ENCODE measurements around the gene LRP8. TPM values are rescaled to one million over a fixed set of nuclear protein-coding genes. Genes with fewer than 3 reads are reported as not detected.

LRP8 gene
- 51.2 and 55.1 TPM in 2 replicates for total RNA-seq

DNA sequence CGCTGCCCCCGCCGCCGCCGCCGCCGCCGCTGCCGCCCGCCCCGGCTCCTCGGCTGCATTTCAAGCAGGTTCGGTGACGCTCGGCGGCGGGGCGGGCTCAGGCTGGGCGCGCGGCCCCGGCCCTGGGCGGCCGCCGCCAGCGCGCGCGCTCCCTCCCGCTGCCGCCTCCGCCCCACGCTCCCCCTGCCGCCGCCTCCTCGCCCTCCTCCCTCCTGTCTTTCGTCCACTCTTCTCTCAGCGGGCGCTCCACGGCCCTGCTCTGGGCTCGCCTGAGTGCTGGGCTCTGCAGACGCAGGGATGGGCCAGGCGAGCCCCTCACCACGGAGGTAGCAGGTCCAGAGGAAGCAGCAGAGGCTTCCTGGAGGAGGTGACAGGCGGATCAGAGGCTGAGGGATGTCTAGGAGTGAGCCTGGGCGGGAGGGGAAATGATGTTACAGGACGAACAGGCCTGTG, at the start of gene LRP8:
TSS of gene LRP8 (minus strand) at position 62 of the 453 bp plus-strand sequence. CDS start 158 bp downstream, outside the sequence.

DNA sequence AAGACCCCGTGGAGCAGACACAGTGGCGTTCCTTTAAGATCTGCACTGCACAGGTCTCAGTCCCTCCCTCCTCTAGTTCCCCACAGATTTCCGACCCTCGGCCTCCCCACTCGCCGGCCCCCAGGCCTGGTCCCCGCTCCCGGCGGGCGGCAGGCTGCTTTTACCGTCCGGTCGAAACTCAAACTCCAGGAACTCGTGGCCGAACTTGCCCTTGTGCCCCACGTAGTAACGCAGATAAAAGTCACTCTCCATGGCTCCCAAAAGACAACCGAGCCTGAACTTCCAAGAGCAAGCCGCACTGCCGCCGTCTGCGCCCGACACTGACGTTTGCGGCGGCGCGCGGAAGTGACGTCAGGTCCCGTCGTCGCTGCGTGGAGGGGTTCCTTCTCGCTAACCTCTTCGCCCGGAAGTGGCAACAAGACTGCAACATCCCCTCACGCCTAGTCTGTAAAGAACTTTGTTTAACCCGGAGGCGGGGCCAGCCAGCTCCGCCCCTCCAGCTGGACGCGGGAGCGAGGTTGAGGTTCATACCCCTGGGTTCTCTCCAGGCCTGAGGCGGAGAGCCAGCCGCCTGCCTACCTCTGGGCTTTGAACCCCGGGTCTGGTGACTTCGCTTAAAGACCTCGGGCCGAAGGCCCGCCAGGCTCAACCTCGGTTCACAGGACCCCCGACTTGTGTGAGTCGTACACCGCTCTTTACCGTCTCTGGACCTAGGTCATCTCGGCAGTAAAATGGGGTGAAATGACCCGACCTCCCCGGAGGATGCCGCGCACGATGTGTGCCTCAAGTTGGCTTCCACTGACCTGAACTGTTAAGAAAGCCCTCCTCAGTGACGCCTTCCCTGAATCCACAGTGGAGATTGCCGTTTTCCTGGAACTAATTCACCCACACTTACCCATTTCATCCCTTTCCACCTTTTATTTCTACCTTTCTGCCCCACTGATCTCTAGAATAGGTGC, 89.4 kb downstream of the LRP8 start, which contains the start of gene MAGOH:
TSS of gene MAGOH (minus strand) at position 322 of the 959 bp plus-strand sequence. CDS start at position 252, 70 bp downstream.

DNA sequence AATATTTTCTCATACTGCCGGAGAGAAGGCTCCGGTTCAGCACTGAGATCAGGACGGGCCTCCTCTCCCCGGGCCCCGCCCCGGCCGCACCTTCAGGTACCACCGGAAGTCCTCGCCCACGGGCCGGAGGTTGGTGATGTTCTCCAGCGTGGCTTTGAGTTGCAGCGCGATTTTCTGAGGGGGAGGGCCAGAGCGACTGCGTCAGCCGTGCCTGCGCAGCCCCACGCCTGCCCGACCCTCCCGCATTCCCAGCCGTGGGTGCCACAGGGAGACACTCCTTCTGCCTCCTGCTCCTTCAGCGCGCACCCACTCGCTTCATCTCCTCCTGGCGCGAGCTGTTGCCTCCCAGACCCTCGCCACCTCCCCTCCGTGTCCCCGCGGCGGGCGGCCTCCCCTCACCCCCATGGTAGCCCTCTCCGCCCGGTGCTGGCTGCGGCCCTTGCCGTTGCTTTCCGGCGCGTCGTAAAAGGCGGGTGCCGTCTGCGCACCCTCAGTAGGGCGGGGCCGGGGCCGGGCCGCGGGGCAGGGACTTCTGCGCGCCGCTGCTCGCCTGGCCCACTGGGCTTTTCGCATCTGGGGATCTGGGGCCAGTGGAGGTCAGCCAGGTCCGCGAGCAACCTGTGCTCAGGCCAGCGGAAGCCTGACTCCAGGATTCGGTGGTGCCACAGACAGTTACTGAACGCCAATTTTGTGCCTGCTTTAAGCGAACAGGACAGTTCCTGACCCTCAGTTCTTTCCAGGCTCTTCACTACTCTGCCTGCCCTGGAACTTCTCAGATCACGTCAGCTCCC, 107.5 kb downstream of the LRP8 start, which contains the start of gene CZIB:
TSS of gene CZIB (minus strand) at position 464 of the 791 bp plus-strand sequence. CDS start at position 405, 59 bp downstream.

DNA sequence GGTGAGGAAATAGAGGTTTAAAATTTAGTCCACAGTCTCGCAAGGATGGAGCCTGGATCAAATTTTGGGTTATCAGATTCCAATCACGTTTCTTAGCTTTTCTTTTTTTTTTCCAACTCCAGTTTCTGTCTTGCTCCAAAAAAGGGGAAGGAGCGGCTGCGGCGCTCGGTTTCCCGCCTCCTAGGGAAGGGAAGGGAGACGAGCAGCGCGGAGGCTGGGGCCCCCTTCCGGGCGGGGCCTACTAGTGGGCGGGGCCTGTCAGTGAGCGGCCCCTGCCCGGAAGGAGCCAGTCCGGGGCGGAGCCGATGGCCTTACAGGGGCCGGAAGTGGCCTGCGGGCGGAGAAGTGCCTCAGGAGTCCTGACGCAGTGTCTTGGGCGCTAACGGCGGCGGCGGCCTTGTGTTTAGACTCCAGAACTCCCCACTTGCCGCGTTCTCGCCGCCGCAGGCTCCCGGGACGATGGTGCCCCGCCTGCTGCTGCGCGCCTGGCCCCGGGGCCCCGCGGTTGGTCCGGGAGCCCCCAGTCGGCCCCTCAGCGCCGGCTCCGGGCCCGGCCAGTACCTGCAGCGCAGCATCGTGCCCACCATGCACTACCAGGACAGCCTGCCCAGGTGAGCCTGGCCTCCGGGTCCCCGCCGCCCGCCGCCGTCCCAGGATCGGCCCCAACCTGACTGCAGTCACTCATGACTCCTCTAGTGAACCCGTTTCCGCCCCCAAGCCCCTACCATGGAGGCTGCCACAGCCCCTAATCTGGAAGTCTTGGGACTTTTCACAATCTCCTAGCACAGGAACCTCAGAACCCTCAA, 131.2 kb downstream of the LRP8 start, which contains the start of gene CPT2:
TSS of gene CPT2 (plus strand) at position 340 of the 806 bp plus-strand sequence. CDS start at position 460, 120 bp downstream.

Other genes with a start within 250 kb of the LRP8 start
- 0.14 and 3.7 TPM in 2 replicates for gene SLC1A7, start 185.4 kb downstream of the LRP8 start, total RNA-seq
- 17.9 and 19.9 TPM in 2 replicates for gene CPT2, start 131.2 kb downstream of the LRP8 start, total RNA-seq
- 38.5 and 41.8 TPM in 2 replicates for gene CZIB, start 107.4 kb downstream of the LRP8 start, total RNA-seq
- 27.1 and 31.1 TPM in 2 replicates for gene MAGOH, start 89.6 kb downstream of the LRP8 start, total RNA-seq
- not detected in 2 replicates for gene DMRTB1, start 131.3 kb upstream of the LRP8 start, total RNA-seq